Measurements from ENCODE around the gene OSM.

The OSM gene

GRCh38 chr22:30285176-30285845, 18.7 kb upstream of the OSM start:
- no peak for DNase-seq (ENCODE audit: low read depth in 2 of 2)

- no peak for DNase-seq (ENCODE audit: low read depth in 2 of 2)
These were observed 18.0 kb upstream of the OSM start for GRCh38 chr22:30284666-30285065.

- DNase-seq (ENCODE audit: low read depth in 2 of 2), result no peak
These were observed 17.5 kb upstream of the OSM start for GRCh38 chr22:30284172-30284571.

- DNase-seq (ENCODE audit: low read depth in 2 of 2), result no peak
These were observed 16.7 kb upstream of the OSM start for GRCh38 chr22:30283342-30283741.

- DNase-seq (ENCODE audit: low read depth in 2 of 2), result no peak
These were observed 16.0 kb upstream of the OSM start for GRCh38 chr22:30282616-30283046.

- no peak for DNase-seq (ENCODE audit: low read depth in 2 of 2)
These were observed 13.9 kb upstream of the OSM start for GRCh38 chr22:30280505-30280904.

GRCh38 chr22:30279932-30280331, 13.3 kb upstream of the OSM start:
- no peak for DNase-seq (ENCODE audit: low read depth in 2 of 2)

- DNase-seq (ENCODE audit: low read depth in 2 of 2), result no peak
These were observed 12.6 kb upstream of the OSM start for GRCh38 chr22:30279046-30279788.

GRCh38 chr22:30277547-30278344, 11.1 kb upstream of the OSM start:
- DNase-seq (ENCODE audit: low read depth in 2 of 2), result no peak

- no peak for DNase-seq (ENCODE audit: low read depth in 2 of 2)
These were observed 9.4 kb upstream of the OSM start for GRCh38 chr22:30276039-30276438.

- no peak for DNase-seq (ENCODE audit: low read depth in 2 of 2)
These were observed 9.0 kb upstream of the OSM start for GRCh38 chr22:30275625-30276024.

GRCh38 chr22:30274437-30274812, 7.8 kb upstream of the OSM start:
- DNase-seq (ENCODE audit: low read depth in 2 of 2), result no peak

GRCh38 chr22:30273711-30274436, 7.2 kb upstream of the OSM start:
- no peak for DNase-seq (ENCODE audit: low read depth in 2 of 2)

GRCh38 chr22:30272781-30273601, 6.3 kb upstream of the OSM start:
- no peak for DNase-seq (ENCODE audit: low read depth in 2 of 2)

- DNase-seq (ENCODE audit: low read depth in 2 of 2), result no peak
These were observed 4.2 kb upstream of the OSM start for GRCh38 chr22:30270832-30271231.

GRCh38 chr22:30268331-30268730, 1.7 kb upstream of the OSM start:
- no peak for DNase-seq (ENCODE audit: low read depth in 2 of 2)

GRCh38 chr22:30267382-30268302, 991 bp upstream of the OSM start:
- no peak for DNase-seq (ENCODE audit: low read depth in 2 of 2)

- DNase-seq (ENCODE audit: low read depth in 2 of 2), result peak; percentile 69 to 82
These were observed 717 bp downstream of the OSM start for GRCh38 chr22:30265823-30266444.

- DNase-seq (ENCODE audit: low read depth in 2 of 2), result no peak
These were observed 1.4 kb downstream of the OSM start for GRCh38 chr22:30265131-30265720.
